WTC11 (cell line): ENCODE measurements around the gene ANKS6.

Experiments used
- CREB1 ChIP-seq: sonication (generic); formaldehyde crosslinking; IDR thresholded peaks from 2 replicates; pipeline ENCODE4 v1.8.0; 2023; ENCODE audit warnings: mild to moderate bottlenecking, missing genetic modification reagents
- JUN ChIP-seq: sonication (generic); formaldehyde crosslinking; IDR thresholded peaks from 2 replicates; pipeline ENCODE4 v1.8.0; 2023; ENCODE audit warnings: mild to moderate bottlenecking, missing genetic modification reagents
- KAT7 ChIP-seq: sonication (generic); formaldehyde crosslinking; IDR thresholded peaks from 2 replicates; pipeline ENCODE4 v1.8.1; 2023; ENCODE audit warnings: missing genetic modification reagents, mild to moderate bottlenecking, borderline replicate concordance
- NFE2L1 ChIP-seq: sonication (generic); formaldehyde crosslinking; IDR thresholded peaks from 2 replicates; pipeline ENCODE4 v1.8.1; 2023; ENCODE audit warnings: missing genetic modification reagents
- PRRX2 ChIP-seq: fragments of 250-450 bp; sonication (Bioruptor Pico); IDR thresholded peaks from 2 replicates; pipeline ENCODE4 v1.8.0; 2021; ENCODE audit warnings: mild to moderate bottlenecking
- ZNF138 ChIP-seq: sonication (generic); formaldehyde crosslinking; conservative IDR thresholded peaks from 2 replicates; pipeline ENCODE4 v1.8.1; 2022; ENCODE audit warnings: mild to moderate bottlenecking, moderate library complexity, missing genetic modification reagents
- TF ChIP-seq, protein P1 (sequence below): sonication (generic); formaldehyde crosslinking; IDR thresholded peaks from 2 replicates; pipeline ENCODE4 v1.8.0; 2022; ENCODE audit warnings: mild to moderate bottlenecking, missing genetic modification reagents
- TF ChIP-seq, protein P2 (sequence below): sonication (generic); formaldehyde crosslinking; IDR thresholded peaks from 2 replicates; pipeline ENCODE4 v1.8.0; 2022; ENCODE audit warnings: mild to moderate bottlenecking, missing genetic modification reagents
- TF ChIP-seq, protein P3 (sequence below): fragments of 200-600 bp; IDR thresholded peaks from 2 replicates; pipeline ENCODE4 v1.8.0; 2022; ENCODE audit warnings: antibody characterized with exemption
- TF ChIP-seq, protein P4 (sequence below): sonication (generic); formaldehyde crosslinking; IDR thresholded peaks from 2 replicates; pipeline ENCODE4 v1.8.1; 2023; ENCODE audit warnings: mild to moderate bottlenecking, moderate library complexity, missing genetic modification reagents

DNA sequence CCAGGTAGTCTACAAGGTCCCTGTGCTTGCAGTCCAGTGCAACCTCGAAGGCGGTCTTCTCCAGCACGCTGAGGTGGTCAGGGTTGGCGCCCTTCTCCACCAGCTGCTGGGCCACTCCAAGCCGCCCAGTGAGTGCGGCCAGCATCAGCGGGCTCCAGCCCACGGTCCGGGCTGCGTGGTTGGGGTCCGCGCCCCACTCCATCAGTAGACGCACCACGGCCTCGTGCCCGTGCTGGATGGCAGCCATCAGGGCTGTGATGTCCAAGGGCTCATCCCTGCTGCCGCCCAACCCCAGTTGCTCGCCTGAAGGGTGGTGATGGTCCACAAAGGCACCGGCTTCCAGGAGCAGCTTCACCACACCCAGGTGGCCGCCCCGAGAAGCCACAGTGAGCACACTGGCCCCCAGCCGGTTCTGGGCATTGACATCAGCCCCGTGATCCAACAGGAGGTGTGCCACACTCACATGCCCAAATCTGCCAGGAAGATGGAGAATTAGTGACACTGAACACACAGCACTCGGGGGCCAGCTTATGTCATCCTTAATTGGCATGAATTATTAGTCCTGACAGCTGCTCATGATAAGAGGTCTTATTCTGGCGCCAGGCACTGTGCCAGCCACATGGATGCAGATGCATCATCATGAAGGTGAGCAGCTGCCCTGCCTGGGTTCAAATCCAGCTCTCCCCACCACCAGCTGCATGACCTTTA is 6.1 kb downstream of the ANKS6 start:
- TF ChIP-seq, protein P1, sequence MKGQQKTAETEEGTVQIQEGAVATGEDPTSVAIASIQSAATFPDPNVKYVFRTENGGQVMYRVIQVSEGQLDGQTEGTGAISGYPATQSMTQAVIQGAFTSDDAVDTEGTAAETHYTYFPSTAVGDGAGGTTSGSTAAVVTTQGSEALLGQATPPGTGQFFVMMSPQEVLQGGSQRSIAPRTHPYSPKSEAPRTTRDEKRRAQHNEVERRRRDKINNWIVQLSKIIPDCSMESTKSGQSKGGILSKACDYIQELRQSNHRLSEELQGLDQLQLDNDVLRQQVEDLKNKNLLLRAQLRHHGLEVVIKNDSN, result no peak
- TF ChIP-seq, protein P2, sequence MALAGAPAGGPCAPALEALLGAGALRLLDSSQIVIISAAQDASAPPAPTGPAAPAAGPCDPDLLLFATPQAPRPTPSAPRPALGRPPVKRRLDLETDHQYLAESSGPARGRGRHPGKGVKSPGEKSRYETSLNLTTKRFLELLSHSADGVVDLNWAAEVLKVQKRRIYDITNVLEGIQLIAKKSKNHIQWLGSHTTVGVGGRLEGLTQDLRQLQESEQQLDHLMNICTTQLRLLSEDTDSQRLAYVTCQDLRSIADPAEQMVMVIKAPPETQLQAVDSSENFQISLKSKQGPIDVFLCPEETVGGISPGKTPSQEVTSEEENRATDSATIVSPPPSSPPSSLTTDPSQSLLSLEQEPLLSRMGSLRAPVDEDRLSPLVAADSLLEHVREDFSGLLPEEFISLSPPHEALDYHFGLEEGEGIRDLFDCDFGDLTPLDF (CRISPR knock-in tag), result no peak
- TF ChIP-seq CREB1 (CRISPR knock-in tag) (no peak), JUN (CRISPR knock-in tag) (no peak), KAT7 (no peak), PRRX2 (CRISPR knock-in tag) (no peak), NFE2L1 (CRISPR knock-in tag) (no peak), ZNF138 (CRISPR knock-in tag) (no peak)
- TF ChIP-seq, protein P3, sequence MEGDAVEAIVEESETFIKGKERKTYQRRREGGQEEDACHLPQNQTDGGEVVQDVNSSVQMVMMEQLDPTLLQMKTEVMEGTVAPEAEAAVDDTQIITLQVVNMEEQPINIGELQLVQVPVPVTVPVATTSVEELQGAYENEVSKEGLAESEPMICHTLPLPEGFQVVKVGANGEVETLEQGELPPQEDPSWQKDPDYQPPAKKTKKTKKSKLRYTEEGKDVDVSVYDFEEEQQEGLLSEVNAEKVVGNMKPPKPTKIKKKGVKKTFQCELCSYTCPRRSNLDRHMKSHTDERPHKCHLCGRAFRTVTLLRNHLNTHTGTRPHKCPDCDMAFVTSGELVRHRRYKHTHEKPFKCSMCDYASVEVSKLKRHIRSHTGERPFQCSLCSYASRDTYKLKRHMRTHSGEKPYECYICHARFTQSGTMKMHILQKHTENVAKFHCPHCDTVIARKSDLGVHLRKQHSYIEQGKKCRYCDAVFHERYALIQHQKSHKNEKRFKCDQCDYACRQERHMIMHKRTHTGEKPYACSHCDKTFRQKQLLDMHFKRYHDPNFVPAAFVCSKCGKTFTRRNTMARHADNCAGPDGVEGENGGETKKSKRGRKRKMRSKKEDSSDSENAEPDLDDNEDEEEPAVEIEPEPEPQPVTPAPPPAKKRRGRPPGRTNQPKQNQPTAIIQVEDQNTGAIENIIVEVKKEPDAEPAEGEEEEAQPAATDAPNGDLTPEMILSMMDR, result no peak
- TF ChIP-seq, protein P4, sequence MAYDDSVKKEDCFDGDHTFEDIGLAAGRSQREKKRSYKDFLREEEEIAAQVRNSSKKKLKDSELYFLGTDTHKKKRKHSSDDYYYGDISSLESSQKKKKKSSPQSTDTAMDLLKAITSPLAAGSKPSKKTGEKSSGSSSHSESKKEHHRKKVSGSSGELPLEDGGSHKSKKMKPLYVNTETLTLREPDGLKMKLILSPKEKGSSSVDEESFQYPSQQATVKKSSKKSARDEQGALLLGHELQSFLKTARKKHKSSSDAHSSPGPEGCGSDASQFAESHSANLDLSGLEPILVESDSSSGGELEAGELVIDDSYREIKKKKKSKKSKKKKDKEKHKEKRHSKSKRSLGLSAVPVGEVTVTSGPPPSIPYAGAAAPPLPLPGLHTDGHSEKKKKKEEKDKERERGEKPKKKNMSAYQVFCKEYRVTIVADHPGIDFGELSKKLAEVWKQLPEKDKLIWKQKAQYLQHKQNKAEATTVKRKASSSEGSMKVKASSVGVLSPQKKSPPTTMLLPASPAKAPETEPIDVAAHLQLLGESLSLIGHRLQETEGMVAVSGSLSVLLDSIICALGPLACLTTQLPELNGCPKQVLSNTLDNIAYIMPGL (CRISPR knock-in tag), result no peak
